ENCODE measurements around the gene DFFB. TPM values are rescaled to one million over a fixed set of nuclear protein-coding genes. Genes with fewer than 3 reads are reported as not detected.

The DFFB gene
- polyA plus RNA-seq, 1 donor, result 4.6 TPM

GRCh38 chr1:3831689-3832088 lies 25.6 kb upstream of the DFFB start:
- no peak for DNase-seq (ENCODE audit: low read depth)

- no peak for DNase-seq (ENCODE audit: low read depth)
These were observed 22.6 kb upstream of the DFFB start for GRCh38 chr1:3834701-3835100.

GRCh38 chr1:3836421-3836820 lies 20.9 kb upstream of the DFFB start:
- DNase-seq (ENCODE audit: low read depth), result no peak

- DNase-seq (ENCODE audit: low read depth), result no peak
These were observed 20.1 kb upstream of the DFFB start for GRCh38 chr1:3837200-3837599.

- no peak for DNase-seq (ENCODE audit: low read depth)
These were observed 19.6 kb upstream of the DFFB start for GRCh38 chr1:3837685-3838084.

GRCh38 chr1:3838788-3839187 lies 18.5 kb upstream of the DFFB start:
- DNase-seq (ENCODE audit: low read depth), result no peak

GRCh38 chr1:3841491-3841890 lies 15.8 kb upstream of the DFFB start:
- no peak for DNase-seq (ENCODE audit: low read depth)

- no peak for DNase-seq (ENCODE audit: low read depth)
These were observed 14.4 kb upstream of the DFFB start for GRCh38 chr1:3842912-3843311.

- no peak for DNase-seq (ENCODE audit: low read depth)
These were observed 10.7 kb upstream of the DFFB start for GRCh38 chr1:3846541-3846940.

GRCh38 chr1:3847081-3847480 lies 10.2 kb upstream of the DFFB start:
- no peak for DNase-seq (ENCODE audit: low read depth)

GRCh38 chr1:3850857-3851256 lies 6.4 kb upstream of the DFFB start:
- DNase-seq (ENCODE audit: low read depth), result no peak

- DNase-seq (ENCODE audit: low read depth), result no peak
These were observed 6.0 kb upstream of the DFFB start for GRCh38 chr1:3851292-3851691.

GRCh38 chr1:3852091-3852490 lies 5.2 kb upstream of the DFFB start:
- no peak for DNase-seq (ENCODE audit: low read depth)

GRCh38 chr1:3852711-3853485 lies 4.4 kb upstream of the DFFB start:
- no peak for DNase-seq (ENCODE audit: low read depth)

- DNase-seq (ENCODE audit: low read depth), result no peak
These were observed 484 bp downstream of the DFFB start for GRCh38 chr1:3857791-3858129.

GRCh38 chr1:3858231-3858981 lies 1.1 kb downstream of the DFFB start:
- DNase-seq (ENCODE audit: low read depth), result no peak

GRCh38 chr1:3863231-3863935 lies 6.1 kb downstream of the DFFB start:
- no peak for DNase-seq (ENCODE audit: low read depth)

GRCh38 chr1:3864884-3865283 lies 7.6 kb downstream of the DFFB start:
- DNase-seq (ENCODE audit: low read depth), result no peak

GRCh38 chr1:3865606-3866160 lies 8.4 kb downstream of the DFFB start:
- DNase-seq (ENCODE audit: low read depth), result no peak

- DNase-seq (ENCODE audit: low read depth), result no peak
These were observed 11.3 kb downstream of the DFFB start for GRCh38 chr1:3868464-3869006.

- DNase-seq (ENCODE audit: low read depth), result no peak
These were observed 12.6 kb downstream of the DFFB start for GRCh38 chr1:3869751-3870301.

- no peak for DNase-seq (ENCODE audit: low read depth)
These were observed 14.2 kb downstream of the DFFB start for GRCh38 chr1:3871451-3871805.

All from forelimb muscle (tissue), 1 donor.